ENCODE data around the gene GOLGA8N. TPM values are rescaled to one million over a fixed set of nuclear protein-coding genes. Genes with fewer than 3 reads are reported as not detected.

GOLGA8N gene
- total and polyA plus RNA-seq, 2 of the 8 experiments (the other 6 are each of a cell fraction or from before 2014, with no cell fraction given): 0.54 to 0.99 TPM

DNA sequence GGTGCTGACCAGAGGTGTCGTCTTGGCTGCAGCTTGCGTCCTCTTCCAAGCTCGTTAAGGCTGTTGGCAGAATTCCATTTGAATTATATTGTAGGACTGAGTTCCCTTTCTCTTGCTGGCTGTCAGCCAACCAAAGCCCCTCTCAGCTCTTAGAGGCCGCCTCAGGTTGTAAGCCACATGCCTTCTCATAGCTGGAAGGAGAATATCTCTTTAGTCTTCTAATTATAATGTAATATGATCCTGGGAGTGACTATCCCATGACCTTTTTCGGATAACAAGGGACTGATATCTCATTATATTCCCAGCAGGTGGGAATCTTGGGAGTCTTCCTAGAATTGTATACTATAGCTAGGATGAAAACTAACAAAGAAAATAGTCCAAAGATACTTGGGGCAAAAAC, 53.0 kb downstream of the GOLGA8N start:
- no peak overlapping the region for H4K5ac ChIP-seq (ENCODE audit: insufficient read length, low read depth, low read length)
- no peak overlapping the region for H2BK120ac ChIP-seq (replicated peaks; ENCODE audit: low read depth, low read length)
- no peak overlapping the region for H3K18ac ChIP-seq (ENCODE audit: extremely low read depth, low read length)
- H3K36me3 ChIP-seq (ENCODE audit: control insufficient read depth in 2 of 4, insufficient read depth in 4 of 4, low read length in 3 of 4): peaks cover 0 to 9% (median under 1%) of the 10 kb centered on the region in 4 experiments; a peak in 3 of 8 replicates
- H4K8ac ChIP-seq (ENCODE audit: extremely low read depth, insufficient read depth, low read length): no peak overlapping the region
- no peaks in the 10 kb centered on the region for H3K79me1 ChIP-seq (ENCODE audit: low read depth, low read length)
- peaks cover 0 to 10% (median 8%) of the 10 kb centered on the region in 4 experiments; a peak in 4 of 7 replicates for H3K4me1 ChIP-seq (replicated peaks in 1 of 4; ENCODE audit: control insufficient read depth in 3 of 4, insufficient read depth in 4 of 4, low read length in 3 of 4)
- WGBS, 2 experiments (ENCODE audit: extremely low coverage in 1 of 2, insufficient coverage in 1 of 2, insufficient read length in 1 of 2, insufficient replicate concordance in 2 of 2, low coverage in 1 of 2, low lambda C conversion rate in 2 of 2, missing lambda C conversion rate in 1 of 2): 70% methylated on average over 5 of the region's 5 CpGs; no CpG with 5 or more reads in 1 of the 2 experiments
- ChIA-PET POLR2A (ENCODE audit: partially characterized antibody) (interaction anchor here (1.0 kb wide), 1 partner anchor 15 kb away, joined by 3 read pairs; no protein-coding TSS in a partner anchor), CTCF (ENCODE audit: partially characterized antibody) (interaction anchor here (0.6 to 2.2 kb wide), 5 partner anchors 9 to 350 kb away, joined by 3 to 7 read pairs (median 4); no protein-coding TSS in a partner anchor)
- H3K23ac ChIP-seq (ENCODE audit: insufficient read length): no peak overlapping the region
- H3K4me2 ChIP-seq (ENCODE audit: insufficient read depth in 1 of 2, low read depth in 2 of 2, low read length in 2 of 2): no peak overlapping the region; a peak in 1 of 4 replicates
- peaks cover 3% of the 10 kb centered on the region for H3K23me2 ChIP-seq (ENCODE audit: low read depth, low read length)
- no peak overlapping the region for H4K91ac ChIP-seq (replicated peaks; ENCODE audit: insufficient read length, low read length)
- FAIRE-seq (no peak), DNase-seq (ENCODE audit: low read depth in 1 of 2, low spot score in 2 of 2) (no peak)
- no peak overlapping the region for H3K4me3 ChIP-seq (ENCODE audit: extremely low read depth in 1 of 4, insufficient read depth in 2 of 4, low read depth in 3 of 4, low read length in 4 of 4)
- no peaks in the 10 kb centered on the region for H3K27me3 ChIP-seq (replicated peaks in 1 of 4; ENCODE audit: control insufficient read depth in 3 of 4, extremely low read depth in 1 of 4, insufficient read depth in 3 of 4, low read length in 3 of 4)
- no peak overlapping the region for H3K14ac ChIP-seq (ENCODE audit: insufficient read length)
- no peak overlapping the region for H2AFZ ChIP-seq (ENCODE audit: low read length)
- H3K27ac ChIP-seq (ENCODE audit: low read depth, low read length): no peak overlapping the region
- H3K79me2 ChIP-seq (ENCODE audit: control insufficient read depth in 1 of 2, insufficient read depth in 2 of 2, low read length in 2 of 2): no peaks in the 10 kb centered on the region
- no peak overlapping the region for H2BK12ac ChIP-seq (ENCODE audit: low read depth, low read length)
- no peak overlapping the region for H2BK5ac ChIP-seq (ENCODE audit: low read depth, low read length)
- H3K9me3 ChIP-seq (ENCODE audit: insufficient read depth in 2 of 2, low read depth in 1 of 2, low read length in 1 of 2): no peaks in the 10 kb centered on the region
- H2BK20ac ChIP-seq (ENCODE audit: low read length): no peak overlapping the region
- no peak overlapping the region for H3K4ac ChIP-seq (replicated peaks; ENCODE audit: insufficient read length, low read depth, low read length)
- H2AK5ac ChIP-seq (ENCODE audit: low read depth, low read length): no peak overlapping the region
- H4K20me1 ChIP-seq (replicated peaks in 1 of 2; ENCODE audit: control insufficient read depth in 1 of 2, insufficient read depth in 2 of 2, low read length in 2 of 2): no peaks in the 10 kb centered on the region
- no peak overlapping the region for H3K9ac ChIP-seq (replicated peaks in 1 of 4; ENCODE audit: extremely low read depth in 1 of 4, low read depth in 3 of 4, low read length in 3 of 4)
- H2BK15ac ChIP-seq (ENCODE audit: low read length): no peak overlapping the region
- no peak overlapping the region for H3K56ac ChIP-seq (replicated peaks; ENCODE audit: insufficient read length, low read depth, low read length)
- no peak for TF ChIP-seq FOSL1 (IDR thresholded peaks at IDR 0.05; ENCODE audit: insufficient read depth, low read depth, low read length)
- no peak for TF ChIP-seq TCF12 (IDR thresholded peaks at IDR 0.05; ENCODE audit: low read depth, low read length)
- no peak for TF ChIP-seq POLR2A (IDR thresholded peaks at IDR 0.05; ENCODE audit: control extremely low read depth in 1 of 2, low read depth in 2 of 2, low read length in 2 of 2)
- no peak for TF ChIP-seq CTBP2 (IDR thresholded peaks at IDR 0.05; ENCODE audit: borderline replicate concordance, insufficient read depth, insufficient read length, low read length)
- TF ChIP-seq CBX5 (IDR thresholded peaks at IDR 0.05; ENCODE audit: low read depth, low read length): no peak
- no peak for TF ChIP-seq PHF8 (conservative IDR thresholded peaks at IDR 0.05; ENCODE audit: low read depth, low read length)
- TF ChIP-seq SIN3A (conservative IDR thresholded peaks at IDR 0.05 in 1 of 2, IDR thresholded peaks at IDR 0.05 in 1 of 2; ENCODE audit: low read depth in 1 of 2, low read length in 2 of 2): no peak
- TF ChIP-seq SP2 (IDR thresholded peaks at IDR 0.05; ENCODE audit: low read length): no peak
- no peak for TF ChIP-seq SP4 (IDR thresholded peaks at IDR 0.05; ENCODE audit: low read length)
- no peak for TF ChIP-seq SRF (IDR thresholded peaks at IDR 0.05; ENCODE audit: low read depth, low read length)

Data from H1 (cell line).